GM18907 (cell line): ENCODE measurements around the gene CASP2.
"Not testable (repeated sequence)": the region's sequence is repeated elsewhere in the genome, so short reads cannot be mapped to it uniquely, and the experiment has no call there.

ENCODE experiments used
- ATAC-seq: cut with Tn5 transposase; IDR thresholded peaks from one replicate; pipeline ENCODE4 v1.9.1; 2021; ENCODE audit warnings: mild to moderate bottlenecking, moderate library complexity; ENCODE audit not compliant: unreplicated experiment

CASP2 gene

DNA sequence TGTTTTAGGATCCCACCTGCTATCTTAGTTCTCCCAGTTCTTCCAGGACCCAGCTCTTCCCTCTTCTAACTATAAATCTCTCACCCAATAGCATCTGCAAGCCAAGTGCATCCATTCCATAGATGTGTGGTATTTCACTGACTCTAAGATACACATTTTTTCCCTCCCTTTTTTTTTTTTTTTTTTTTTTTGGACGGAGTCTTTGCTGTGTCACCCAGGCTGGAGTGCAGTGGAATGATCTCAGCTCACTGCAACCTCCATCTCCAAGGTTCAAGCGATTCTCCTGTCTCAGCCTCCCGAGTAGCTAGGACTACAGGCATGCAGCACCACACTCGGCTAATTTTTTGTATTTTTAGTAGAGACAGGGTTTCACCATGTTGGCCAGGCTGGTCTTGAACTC, 1.7 kb downstream of the CASP2 start:
- not testable (repeated sequence) for ATAC-seq

DNA sequence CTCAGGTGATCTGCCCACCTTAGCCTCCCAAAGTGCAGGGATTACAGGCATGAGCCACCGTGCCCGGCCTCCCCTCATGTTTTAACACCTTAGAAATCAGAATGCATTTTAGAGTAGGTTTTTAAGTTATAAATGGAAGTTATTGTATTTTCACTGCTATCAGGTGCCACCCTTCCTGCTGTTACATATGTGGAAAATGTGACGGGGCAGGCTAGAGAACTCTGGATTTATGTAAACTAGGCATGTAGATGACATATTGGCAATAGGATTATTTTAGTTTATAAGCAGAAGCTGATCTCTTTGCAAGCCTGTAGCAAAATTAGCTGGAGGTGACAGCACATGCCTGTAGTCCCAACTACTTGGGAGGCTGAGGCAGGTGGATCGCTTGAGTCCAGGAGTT, 2.1 kb downstream of the CASP2 start:
- no peak for ATAC-seq

DNA sequence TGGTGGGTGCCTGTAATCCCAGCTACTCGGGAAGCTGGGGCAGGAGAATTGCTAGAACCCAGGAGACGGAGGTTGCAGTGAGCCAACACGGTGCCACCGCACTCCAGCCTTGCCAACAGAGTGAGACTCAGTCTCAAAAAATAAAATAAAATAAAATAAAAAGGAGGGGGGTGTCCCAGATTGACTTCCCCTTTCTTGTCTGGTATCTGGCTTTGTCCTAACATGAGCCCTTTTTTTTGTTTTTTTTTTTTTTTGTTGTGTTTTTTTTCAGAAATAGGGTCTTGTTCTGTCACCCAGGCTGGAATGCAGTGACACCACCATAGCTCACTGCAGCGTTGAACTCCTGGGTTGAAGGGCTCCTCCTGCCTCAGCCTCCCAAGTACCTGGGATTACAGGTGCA, 4.7 kb downstream of the CASP2 start:
- ATAC-seq = no peak

DNA sequence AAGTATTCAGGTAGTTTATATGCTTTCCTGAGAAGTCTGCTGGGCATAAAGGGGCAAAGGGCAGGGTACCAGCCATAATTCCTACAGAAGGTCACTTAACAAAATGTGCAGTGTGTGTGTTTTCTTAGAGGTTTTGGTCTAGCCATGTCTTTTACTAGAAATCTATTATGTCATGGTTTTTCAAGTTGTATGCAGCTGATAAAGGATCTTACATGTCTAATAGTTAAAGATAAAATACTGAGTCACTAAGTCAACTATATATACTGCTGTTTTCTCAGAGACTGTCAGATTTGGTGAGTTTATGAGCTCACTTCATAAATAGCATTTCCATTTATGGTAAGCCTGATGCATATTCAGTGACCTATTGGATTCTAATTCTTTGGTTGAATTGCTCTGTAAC, 7.7 kb downstream of the CASP2 start:
- no peak for ATAC-seq

DNA sequence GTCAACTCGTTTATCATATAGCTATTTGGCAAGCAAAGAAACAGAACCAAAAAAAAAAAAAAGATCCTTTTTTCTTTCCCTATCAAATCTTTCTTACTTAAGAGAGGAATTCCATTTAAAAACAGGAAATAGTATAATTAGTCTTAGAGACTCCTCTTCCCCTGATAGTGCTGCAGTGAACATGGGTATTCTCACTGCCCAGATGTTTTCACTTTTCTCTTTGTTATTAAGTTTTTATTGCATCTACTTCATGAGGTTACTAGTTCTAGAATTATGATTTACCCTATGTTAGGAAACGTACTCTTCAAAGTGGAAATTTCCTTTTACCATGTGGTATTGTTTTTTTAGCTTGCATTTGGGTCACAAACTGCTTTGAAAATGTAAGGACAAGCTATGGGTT, 8.5 kb downstream of the CASP2 start:
- ATAC-seq = no peak

DNA sequence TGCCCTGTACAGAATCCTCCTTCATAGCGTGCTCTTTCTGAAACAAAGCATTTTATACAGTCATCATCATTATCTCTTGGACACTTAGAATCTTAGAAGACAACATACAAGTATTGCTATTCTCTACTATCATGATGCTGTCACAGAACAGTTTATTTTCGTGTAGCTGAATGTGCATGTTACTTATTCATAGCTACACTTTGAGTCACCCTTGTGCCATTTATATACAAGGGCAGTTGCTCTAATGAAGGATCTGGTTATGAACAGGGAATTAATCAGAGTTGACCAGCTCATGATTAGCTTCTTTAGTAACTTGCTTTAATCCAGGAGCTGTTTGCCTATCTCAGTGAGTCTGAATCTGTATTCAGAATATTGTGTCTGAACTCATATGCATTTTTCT, 11.2 kb downstream of the CASP2 start:
- ATAC-seq = no peak

DNA sequence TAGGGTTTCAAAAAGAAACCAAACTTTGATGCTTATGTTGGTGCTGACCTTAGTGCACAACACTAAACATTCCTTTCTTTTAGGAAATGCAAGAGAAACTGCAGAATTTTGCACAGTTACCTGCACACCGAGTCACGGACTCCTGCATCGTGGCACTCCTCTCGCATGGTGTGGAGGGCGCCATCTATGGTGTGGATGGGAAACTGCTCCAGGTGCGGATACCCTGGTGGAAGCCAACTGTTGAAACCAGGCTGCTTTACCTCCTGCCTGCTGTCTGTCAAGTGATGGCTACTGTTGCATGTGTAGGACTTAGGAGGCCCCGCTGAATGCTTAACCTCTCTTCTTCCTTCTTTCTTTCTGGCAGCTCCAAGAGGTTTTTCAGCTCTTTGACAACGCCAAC, 11.7 kb downstream of the CASP2 start:
- ATAC-seq = no peak

DNA sequence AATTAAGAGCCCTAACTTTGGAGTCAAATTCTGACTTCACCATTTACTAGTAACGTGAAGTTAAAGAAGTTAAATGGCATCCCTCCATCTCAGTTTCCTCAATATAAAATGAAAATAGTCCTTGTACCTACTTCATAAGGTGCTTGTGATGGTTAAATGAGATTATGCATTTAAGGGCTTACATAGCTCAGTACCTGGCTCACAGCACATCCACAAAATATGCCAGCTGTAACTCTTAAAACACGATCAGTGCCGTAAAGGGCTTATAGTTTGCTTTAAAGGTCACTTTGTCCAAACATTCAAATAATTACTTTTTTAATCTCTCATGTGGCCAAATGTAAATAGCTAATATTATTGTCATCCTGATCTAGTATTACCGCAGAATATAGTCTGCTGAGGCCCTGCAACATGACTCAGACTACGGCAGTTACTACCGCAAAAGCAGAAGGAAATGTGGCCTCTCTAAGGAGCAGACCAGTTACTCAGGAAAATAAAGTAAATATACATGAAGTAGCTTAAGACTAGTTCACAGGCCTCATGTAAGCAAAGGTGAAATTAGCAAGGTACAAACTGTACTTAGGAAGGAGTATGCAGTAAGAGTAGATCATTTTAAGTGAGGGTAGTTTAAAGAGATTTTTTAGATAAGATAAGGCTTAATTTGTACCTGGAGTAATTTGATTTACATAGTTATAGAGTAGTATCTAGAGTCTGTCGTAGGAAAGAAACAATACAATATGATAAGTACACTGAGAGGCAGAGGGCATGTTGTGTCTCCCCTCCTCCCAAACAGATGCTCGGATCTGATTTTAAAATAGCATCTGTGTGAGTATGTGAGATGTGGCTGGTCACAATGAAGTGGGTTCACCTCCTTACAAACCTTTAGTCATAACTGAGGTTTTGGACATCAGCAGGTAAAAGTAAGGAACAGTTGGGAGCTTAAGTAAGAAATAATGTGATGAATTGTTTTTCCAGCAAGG, 13.1 kb downstream of the CASP2 start:
- ATAC-seq = no peak

DNA sequence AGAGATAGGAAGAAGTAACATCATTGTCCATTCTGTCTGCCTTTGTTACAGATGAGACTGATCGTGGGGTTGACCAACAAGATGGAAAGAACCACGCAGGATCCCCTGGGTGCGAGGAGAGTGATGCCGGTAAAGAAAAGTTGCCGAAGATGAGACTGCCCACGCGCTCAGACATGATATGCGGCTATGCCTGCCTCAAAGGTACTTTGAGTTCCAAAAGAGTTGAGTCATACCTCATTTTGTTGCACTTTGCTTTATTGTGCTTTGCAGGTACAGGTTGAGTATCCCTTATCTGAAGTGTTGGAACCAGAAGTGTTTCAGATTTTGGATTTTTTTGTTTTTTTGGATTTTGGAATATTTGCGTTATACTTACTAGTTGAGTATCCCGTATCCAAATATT, 15.6 kb downstream of the CASP2 start:
- no peak for ATAC-seq

DNA sequence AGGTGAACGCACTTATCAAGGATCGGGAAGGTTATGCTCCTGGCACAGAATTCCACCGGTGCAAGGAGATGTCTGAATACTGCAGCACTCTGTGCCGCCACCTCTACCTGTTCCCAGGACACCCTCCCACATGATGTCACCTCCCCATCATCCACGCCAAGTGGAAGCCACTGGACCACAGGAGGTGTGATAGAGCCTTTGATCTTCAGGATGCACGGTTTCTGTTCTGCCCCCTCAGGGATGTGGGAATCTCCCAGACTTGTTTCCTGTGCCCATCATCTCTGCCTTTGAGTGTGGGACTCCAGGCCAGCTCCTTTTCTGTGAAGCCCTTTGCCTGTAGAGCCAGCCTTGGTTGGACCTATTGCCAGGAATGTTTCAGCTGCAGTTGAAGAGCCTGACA, 16.8 kb downstream of the CASP2 start:
- ATAC-seq = no peak

DNA sequence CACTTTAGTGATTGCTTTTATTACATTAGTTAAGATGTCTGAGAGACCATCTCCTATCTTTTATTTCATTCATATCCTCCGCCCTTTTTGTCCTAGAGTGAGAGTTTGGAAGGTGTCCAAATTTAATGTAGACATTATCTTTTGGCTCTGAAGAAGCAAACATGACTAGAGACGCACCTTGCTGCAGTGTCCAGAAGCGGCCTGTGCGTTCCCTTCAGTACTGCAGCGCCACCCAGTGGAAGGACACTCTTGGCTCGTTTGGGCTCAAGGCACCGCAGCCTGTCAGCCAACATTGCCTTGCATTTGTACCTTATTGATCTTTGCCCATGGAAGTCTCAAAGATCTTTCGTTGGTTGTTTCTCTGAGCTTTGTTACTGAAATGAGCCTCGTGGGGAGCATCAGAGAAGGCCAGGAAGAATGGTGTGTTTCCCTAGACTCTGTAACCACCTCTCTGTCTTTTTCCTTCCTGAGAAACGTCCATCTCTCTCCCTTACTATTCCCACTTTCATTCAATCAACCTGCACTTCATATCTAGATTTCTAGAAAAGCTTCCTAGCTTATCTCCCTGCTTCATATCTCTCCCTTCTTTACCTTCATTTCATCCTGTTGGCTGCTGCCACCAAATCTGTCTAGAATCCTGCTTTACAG, 17.4 kb downstream of the CASP2 start:
- no peak for ATAC-seq

DNA sequence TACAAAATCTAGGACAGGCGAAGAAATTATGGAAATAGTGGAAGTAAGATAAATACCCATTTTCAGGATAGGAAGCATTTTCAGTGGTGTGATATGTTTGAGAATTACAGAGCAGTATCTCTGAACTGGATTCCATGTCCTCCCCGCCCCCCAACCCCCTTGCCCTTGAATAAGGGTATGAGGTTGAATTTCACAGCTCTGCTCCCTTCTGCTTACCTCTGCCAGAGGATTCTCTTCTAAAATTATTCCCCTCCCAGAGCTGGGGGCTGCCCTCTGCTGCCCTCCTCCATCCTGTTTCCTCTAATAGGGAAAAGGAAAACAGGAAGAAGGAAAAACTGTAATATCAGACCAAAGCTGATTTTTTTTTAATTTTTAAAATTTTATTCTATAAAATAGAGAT, 20.5 kb downstream of the CASP2 start:
- no peak for ATAC-seq

DNA sequence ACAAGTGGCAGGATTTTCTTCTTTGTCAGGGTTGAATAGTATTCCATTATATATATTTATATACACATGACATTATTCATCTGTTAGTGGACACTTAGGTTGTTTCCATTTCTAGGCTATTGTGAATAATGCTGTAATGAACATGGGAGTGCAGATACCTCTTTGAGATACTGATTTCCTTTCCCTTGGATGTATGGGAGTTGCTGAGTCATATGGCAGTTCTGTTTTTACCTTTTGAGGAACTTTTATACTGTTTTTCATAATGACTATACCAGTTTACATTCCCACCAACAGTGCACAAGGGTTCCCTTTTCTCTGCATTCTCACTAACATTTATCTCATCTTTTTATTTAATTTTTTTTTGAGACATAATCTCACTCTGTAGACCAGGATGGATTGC, 26.0 kb downstream of the CASP2 start:
- no peak for ATAC-seq

DNA sequence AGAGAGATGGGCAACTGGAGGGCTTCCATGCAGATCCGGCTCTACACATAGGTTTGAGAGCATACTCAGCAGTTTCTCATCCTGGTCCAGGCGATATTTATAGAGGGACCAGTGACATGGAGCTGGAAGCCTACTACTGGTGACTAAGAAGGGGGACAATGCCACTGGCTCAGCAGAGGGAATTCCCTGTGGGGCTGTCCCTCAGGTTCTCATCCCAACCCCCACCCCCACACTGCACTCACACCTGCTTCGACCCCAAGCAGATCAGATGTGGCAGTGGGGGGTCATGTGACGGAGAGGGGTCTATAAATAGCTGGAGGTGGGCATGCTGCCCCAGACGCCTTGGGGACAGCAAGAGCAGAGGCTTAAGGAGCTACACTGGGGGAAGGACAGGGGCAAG, 27.6 kb downstream of the CASP2 start, which contains the start of gene CLCN1:
Gene CLCN1 (plus strand): TSS at position 336 of the 400 bp plus-strand sequence. CDS start 102 bp downstream, outside the sequence.
- ATAC-seq = no peak

DNA sequence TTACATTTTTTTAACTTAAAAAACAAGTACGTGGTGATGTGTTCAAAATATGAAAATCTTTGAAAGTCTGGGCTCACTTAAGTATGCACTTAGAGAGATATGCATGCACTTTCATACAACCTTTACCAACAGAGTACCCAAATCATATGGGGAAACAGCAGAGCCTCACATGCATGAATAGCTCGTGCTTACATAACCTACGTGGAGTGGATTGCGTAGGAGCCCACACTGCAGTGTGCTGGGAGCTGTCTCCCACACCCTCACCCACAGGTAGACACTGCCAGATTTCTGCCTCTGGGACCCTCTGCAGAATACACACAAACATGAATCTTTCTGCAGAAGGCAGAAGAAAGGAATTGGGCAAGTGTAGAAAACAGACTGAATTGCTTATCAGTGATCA, 28.3 kb downstream of the CASP2 start:
- ATAC-seq = no peak

DNA sequence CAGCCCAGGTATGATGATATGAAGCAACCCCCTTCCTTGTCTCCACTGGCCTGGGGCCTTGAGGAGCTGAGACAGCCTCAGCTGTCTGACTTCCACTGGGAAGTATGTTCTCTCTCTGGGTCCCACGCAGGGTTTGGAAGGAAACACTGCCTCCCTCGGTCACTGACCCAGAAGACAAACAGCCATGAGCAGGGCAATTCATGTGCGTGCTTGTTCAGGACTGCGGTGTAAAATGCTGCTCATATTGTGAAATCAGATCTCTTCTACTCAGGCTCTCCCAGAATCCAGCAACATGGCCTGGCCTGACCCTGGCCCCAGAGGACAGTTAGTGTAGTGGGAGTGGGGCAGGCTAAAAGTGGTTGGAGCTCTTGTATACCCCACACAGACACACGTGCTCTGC, 30.5 kb downstream of the CASP2 start:
- no peak for ATAC-seq

DNA sequence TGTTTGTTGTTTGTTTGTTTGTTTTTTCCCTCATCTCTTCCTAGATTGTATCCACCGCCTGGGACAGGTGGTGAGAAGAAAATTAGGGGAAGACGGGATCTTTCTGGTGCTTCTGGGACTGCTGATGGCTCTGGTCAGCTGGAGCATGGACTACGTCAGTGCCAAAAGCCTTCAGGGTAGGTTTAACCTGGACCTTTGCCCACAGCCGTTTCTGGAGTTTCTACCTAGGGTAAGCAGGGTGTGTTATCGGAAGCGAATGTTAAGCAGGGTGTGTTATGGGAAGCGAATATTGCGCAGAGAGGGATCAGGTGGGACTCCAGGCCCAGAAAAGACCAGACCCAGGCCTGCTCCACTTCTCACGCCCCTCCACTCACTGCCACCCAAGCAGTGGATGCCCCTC, 32.5 kb downstream of the CASP2 start:
- no peak for ATAC-seq

DNA sequence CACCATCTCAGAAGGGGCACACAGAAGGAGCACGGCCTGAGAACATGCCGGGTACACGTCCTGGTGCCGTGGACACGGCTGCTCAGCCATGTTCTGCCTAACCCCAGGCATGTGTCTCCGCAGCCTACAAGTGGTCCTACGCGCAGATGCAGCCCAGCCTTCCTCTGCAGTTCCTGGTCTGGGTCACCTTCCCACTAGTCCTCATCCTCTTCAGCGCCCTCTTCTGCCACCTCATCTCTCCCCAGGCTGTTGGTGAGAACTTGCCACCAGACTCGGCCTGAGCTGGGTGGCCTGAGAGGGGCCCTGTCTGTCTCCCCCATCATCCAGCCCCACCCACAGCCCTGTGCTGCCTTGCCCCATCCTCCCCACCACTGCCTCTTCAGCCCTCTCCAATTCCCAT, 33.1 kb downstream of the CASP2 start:
- no peak for ATAC-seq

DNA sequence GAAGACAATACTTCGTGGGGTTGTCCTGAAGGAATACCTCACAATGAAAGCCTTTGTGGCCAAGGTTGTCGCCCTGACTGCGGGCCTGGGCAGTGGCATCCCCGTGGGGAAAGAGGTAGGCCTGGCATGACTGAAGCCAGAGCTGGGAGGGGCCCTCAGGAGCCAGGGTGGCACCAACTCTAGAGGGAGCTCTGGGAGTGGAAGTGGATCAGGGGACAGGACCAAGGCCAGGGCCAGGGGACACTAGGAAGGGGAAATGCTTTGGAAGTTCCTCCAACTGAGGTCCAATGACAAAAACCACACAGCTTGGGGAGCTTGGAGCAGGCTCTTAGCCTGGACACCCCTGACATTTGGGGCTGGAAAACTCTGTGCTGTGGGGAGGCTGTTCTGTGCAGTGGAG, 33.6 kb downstream of the CASP2 start:
- no peak for ATAC-seq

DNA sequence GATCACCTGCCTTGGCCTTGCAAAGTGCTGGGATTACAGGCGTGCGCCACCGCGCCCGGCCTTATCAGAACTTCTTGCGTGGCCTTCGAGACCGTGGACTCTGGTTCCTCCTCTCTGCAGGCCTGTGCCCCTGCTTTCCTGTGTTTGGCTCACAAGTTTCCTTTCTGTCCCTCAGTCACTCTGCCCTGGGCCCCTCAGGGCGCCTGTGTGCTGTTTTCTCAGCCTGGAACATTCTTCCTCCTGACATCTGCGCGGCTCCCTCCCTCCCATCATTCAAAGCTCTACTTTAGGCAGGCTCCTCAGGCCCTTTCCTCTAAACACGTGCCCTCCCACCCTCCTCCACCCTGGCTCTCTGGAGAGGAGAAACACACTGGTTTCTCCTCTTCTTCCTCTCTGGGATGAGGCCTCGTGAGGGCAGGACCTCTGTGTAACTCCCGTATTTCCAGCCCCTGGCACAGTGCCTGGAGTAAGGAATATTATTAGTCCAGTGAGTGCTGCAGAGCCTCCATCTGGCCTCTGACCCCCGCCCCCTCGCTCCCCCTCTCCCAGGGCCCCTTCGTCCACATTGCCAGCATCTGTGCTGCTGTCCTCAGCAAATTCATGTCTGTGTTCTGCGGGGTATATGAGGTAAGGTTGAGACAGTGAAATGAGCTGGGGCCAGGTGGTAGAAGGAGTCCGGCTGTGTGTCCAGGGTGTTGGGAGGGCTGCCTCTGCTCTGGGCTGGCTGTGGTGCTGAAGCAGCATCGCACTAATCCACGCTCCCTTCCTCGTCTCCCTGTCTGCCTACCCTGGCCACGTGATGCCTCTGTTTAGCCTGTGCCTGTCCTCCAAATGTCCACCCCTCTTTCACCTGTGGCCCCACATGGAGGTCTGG, 34.8 kb downstream of the CASP2 start:
- ATAC-seq = no peak

DNA sequence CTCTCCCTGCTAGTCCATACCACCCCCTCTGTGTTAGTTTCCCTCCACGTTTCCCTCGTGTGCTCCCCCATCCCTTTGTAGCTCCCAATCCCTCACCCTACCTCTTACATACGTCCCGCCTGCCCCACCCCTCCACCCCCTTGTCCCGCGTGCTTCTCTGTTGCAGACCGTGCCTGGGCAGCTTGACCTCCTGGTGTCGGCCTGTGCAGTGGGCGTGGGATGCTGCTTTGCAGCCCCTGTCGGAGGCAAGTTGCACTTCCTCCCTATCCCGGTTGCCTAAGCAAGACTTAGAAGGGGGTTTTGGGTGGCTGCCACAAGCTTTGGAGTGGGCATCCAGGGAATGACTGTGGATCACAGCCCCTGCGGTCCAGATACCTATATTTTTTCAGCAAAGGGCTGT, 35.5 kb downstream of the CASP2 start:
- no peak for ATAC-seq
